Measurements from ENCODE around the gene OR10AD1.

- TF ChIP-seq EZH2 (IDR thresholded peaks at IDR 0.05; ENCODE audit: low read length) (no peak), CTCF (optimal IDR thresholded peaks at IDR 0.05 in 1 of 3, IDR thresholded peaks at IDR 0.05 in 1 of 3, conservative IDR thresholded peaks at IDR 0.05 in 1 of 3; ENCODE audit: extremely low read depth in 1 of 3, insufficient read depth in 2 of 3, low read length in 3 of 3) (no peak)
These were observed 43.0 kb downstream of the OR10AD1 start for GRCh38 chr12:48160046-48160445.

Data from keratinocyte (primary cell).